ES-I3 (cell line): ENCODE results near the gene HSPB2.

Experiments
- H3K36me3 ChIP-seq: 2 replicates; pipeline ENCODE4 v1.6.1; 2013; ENCODE audit warnings: mild to moderate bottlenecking, low read length, control low read depth, moderate library complexity; ENCODE audit not compliant: insufficient read depth
- H3K4me1 ChIP-seq: 2 replicates; pipeline ENCODE4 v1.6.1; 2013; ENCODE audit warnings: mild to moderate bottlenecking, control low read depth, low read length; ENCODE audit not compliant: insufficient read depth
- H3K9ac ChIP-seq: 2 replicates; pipeline ENCODE4 v1.6.1; 2013; ENCODE audit warnings: low read depth, mild to moderate bottlenecking, low read length, moderate library complexity
- H3K9me3 ChIP-seq: 2 replicates; pipeline ENCODE4 v1.6.1; 2013; ENCODE audit warnings: mild to moderate bottlenecking, low read length, moderate library complexity; ENCODE audit not compliant: control insufficient read depth, insufficient read depth

The HSPB2 gene

GRCh38 chr11:111908639-111909305 is 3.8 kb upstream of the HSPB2 start:
- H3K9ac ChIP-seq = no peak overlapping the region
- H3K36me3 ChIP-seq = no peaks in the 10 kb centered on the region
- peaks cover 17% of the 10 kb centered on the region; the same call in 1 of the 2 replicates for H3K4me1 ChIP-seq
- no peaks in the 10 kb centered on the region for H3K9me3 ChIP-seq

- Histone ChIP-seq H3K9ac (no peak overlapping the region), H3K9me3 (no peaks in the 10 kb centered on the region), H3K4me1 (peaks cover 23% of the 10 kb centered on the region; the same call in 1 of the 2 replicates), H3K36me3 (no peaks in the 10 kb centered on the region)
These were observed 3.2 kb upstream of the HSPB2 start for GRCh38 chr11:111909378-111909777.

- H3K36me3 ChIP-seq = no peaks in the 10 kb centered on the region
- no peak overlapping the region for H3K9ac ChIP-seq
- H3K9me3 ChIP-seq = no peaks in the 10 kb centered on the region
- peaks cover 24% of the 10 kb centered on the region; the same call in 1 of the 2 replicates for H3K4me1 ChIP-seq
These were observed 1.6 kb upstream of the HSPB2 start for GRCh38 chr11:111910676-111911562.

GRCh38 chr11:111911563-111912401 is 752 bp upstream of the HSPB2 start, which contains the start of gene CRYAB:
Gene CRYAB, minus strand, starts transcription at chr11:111911770. Its CDS starts 46 bp downstream, at chr11:111911724.
- H3K9me3 ChIP-seq = no peaks in the 10 kb centered on the region
- peaks cover 24% of the 10 kb centered on the region; the same call in 1 of the 2 replicates for H3K4me1 ChIP-seq
- H3K36me3 ChIP-seq = no peaks in the 10 kb centered on the region
- peak within 1 kb of the TSS; percentile 35 for H3K9ac ChIP-seq

DNA sequence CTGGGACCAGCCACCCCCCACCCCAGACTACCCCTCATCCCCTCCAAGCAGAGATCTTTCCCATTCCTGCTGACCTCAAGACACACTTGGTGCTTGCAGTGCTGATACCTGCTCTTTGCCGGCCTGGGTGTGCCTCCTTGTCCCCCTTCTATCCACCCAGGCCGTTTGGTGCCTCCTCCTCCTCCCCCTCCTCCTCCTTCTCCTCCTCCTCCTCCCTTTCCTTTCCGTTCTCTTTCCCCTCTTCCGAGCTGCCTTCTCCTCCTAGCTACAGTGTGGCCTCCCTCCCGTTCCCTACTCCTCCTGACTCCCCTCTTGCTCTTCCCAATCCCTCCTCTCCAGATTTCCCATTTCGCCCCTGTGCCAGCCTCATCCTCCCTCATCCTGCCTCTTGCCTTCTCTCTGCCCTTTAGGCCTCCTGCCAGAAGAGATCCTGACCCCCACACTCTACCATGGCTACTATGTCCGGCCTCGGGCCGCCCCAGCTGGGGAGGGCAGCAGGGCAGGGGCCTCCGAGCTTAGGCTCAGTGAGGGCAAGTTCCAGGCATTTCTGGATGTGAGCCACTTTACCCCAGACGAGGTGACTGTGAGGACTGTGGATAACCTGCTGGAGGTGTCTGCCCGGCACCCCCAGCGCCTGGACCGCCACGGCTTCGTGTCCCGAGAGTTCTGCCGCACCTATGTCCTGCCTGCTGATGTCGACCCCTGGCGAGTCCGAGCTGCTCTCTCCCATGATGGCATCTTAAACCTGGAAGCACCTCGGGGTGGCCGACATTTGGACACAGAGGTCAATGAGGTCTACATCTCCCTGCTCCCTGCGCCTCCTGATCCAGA is 712 bp downstream of the HSPB2 start:
- Histone ChIP-seq H3K9ac (peak overlapping the region; percentile 41; the same call in 1 of the 2 replicates), H3K9me3 (no peaks in the 10 kb centered on the region), H3K36me3 (no peaks in the 10 kb centered on the region), H3K4me1 (peaks cover 24% of the 10 kb centered on the region; the same call in 1 of the 2 replicates)

GRCh38 chr11:111913997-111914396 is 1.5 kb downstream of the HSPB2 start:
- Histone ChIP-seq H3K36me3 (no peaks in the 10 kb centered on the region), H3K9me3 (no peaks in the 10 kb centered on the region), H3K9ac (no peak overlapping the region; the same call in 1 of the 2 replicates), H3K4me1 (peaks cover 27% of the 10 kb centered on the region; the same call in 1 of the 2 replicates)

DNA sequence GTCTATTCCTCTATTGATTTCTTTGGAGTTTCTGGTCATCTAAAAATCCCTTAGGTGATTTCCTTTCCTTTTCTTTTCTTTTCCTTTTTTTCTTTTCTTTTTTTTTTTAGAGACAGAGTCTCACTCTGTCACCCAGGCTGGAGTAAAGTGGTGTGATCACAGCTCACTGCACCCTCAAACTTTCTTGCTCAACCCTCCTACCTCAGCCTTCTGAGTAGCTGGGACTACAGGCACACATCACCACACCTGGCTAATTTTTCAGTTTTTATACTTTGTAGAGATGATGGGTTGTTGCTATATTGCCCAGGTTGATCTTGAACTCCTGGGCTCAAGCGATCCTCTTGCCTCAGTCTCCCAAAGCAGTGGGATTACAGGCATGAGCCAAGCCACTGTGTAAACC is 4.2 kb downstream of the HSPB2 start:
- Histone ChIP-seq H3K36me3 (no peaks in the 10 kb centered on the region), H3K9ac (no peak overlapping the region), H3K4me1 (peaks cover 22% of the 10 kb centered on the region; the same call in 1 of the 2 replicates), H3K9me3 (no peaks in the 10 kb centered on the region)

- Histone ChIP-seq H3K4me1 (peaks cover 17% of the 10 kb centered on the region; the same call in 1 of the 2 replicates), H3K36me3 (no peaks in the 10 kb centered on the region), H3K9me3 (no peaks in the 10 kb centered on the region)
These were observed 4.8 kb downstream of the HSPB2 start for GRCh38 chr11:111917312-111917711.

DNA sequence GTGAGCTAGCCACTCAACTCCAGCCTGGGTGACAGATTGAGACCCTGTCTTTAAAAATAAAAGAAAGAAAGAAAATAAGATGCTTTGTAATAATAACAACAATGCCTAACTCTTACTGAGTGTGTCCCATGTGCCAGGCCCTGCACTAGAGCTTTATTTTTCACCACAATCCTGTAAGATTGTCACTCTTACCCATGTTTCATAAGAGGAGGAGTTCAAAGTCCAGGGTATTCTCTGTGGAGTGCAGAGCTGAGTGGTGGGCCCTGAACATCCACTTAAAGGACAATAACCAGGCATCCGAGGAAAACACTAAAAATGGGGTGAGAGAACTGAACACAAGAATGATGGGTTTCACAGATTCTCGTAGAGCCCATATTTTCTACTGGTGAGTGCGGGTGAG is 5.3 kb downstream of the HSPB2 start:
- H3K4me1 ChIP-seq = peaks cover 16% of the 10 kb centered on the region; the same call in 1 of the 2 replicates
- H3K9ac ChIP-seq = no peak overlapping the region

More at GRCh38 chr11:111917312-111917711, 4.8 kb downstream of the HSPB2 start:
- H3K9ac ChIP-seq = no peak overlapping the region

GRCh38 chr11:111918390-111919256 is 6.1 kb downstream of the HSPB2 start, which contains the start of gene C11orf52:
Gene C11orf52, plus strand, starts transcription at chr11:111918913. Its CDS starts 60 bp downstream, at chr11:111918973.
- Histone ChIP-seq H3K9ac (peak within 1 kb of the TSS; percentile 44; the same call in 1 of the 2 replicates), H3K36me3 (no peaks in the 10 kb centered on the region), H3K9me3 (no peaks in the 10 kb centered on the region), H3K4me1 (peaks cover 14% of the 10 kb centered on the region; the same call in 1 of the 2 replicates)

More for the DNA sequence above, 5.3 kb downstream of the HSPB2 start:
- Histone ChIP-seq H3K9me3 (no peaks in the 10 kb centered on the region), H3K36me3 (no peaks in the 10 kb centered on the region)

DNA sequence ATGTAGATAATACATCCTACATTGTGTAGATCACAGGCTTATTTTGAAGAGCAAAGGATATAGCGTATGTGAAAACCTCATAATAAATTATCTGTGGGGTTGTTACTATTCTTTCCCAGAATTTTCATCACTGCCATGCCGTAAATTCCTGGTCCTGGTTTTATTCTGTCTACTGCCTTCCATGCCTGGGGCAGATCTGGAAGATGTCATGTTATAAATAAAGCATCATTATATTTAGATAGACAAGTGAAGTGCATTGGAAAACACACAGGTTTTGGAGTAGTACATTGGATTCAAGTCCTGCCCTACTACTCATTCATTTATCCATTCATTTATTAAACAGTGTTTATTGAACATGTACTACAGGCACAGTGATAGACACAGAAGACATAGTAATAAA is 8.4 kb downstream of the HSPB2 start:
- Histone ChIP-seq H3K4me1 (peaks cover 9% of the 10 kb centered on the region; the same call in 1 of the 2 replicates), H3K36me3 (no peaks in the 10 kb centered on the region), H3K9me3 (no peaks in the 10 kb centered on the region), H3K9ac (no peak overlapping the region)

DNA sequence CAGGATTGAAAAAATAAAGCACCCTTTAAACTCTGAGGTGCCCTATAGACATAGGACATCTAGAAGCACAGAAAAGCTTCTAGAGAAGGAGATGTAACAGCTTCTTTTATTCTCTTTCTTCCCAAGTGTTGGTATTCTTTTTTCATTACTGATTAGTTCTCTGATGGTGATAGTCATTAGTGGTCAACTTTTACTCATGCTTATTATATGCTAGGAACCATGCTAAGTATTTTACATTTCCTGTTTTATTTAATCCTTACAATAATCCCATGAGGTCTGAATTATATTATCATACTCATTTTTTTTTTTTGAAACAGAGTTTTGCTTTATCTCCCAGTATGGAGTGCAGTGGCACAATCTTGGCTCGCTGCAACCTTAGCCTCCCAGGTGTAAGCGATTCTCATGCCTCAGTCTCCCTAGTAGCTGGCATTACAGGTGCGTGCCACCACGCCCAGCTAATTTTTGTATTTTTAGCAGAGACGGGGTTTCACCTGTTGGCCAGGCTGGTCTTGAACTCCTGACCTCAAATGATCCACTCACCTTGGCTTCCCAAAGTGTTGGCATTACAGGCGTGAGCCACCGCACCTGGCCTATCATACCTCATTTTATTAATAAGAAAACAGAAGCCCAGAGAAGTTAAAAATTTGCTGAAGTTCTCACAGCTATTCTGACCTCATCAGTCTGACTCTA is 9.2 kb downstream of the HSPB2 start:
- H3K9me3 ChIP-seq = no peaks in the 10 kb centered on the region
- peaks cover 9% of the 10 kb centered on the region; the same call in 1 of the 2 replicates for H3K4me1 ChIP-seq
- no peaks in the 10 kb centered on the region for H3K36me3 ChIP-seq
- no peak overlapping the region for H3K9ac ChIP-seq
